ENCODE results near the gene COL19A1.

The COL19A1 gene

GRCh38 chr6:70136996-70137395, 270.6 kb downstream of the COL19A1 start:
- no peaks in the 10 kb centered on the region for H3K79me2 ChIP-seq (ENCODE audit: insufficient read depth, low read length)
- H4K20me1 ChIP-seq (ENCODE audit: low read depth, low read length): no peaks in the 10 kb centered on the region
- no peaks in the 10 kb centered on the region for H3K9me2 ChIP-seq (replicated peaks; ENCODE audit: insufficient read depth, low read length)
- H3K9me3 ChIP-seq (ENCODE audit: insufficient read depth, low read length): no peaks in the 10 kb centered on the region
- H3K27me3 ChIP-seq (ENCODE audit: low read length): no peaks in the 10 kb centered on the region
- H3K27ac ChIP-seq (ENCODE audit: low read depth, low read length): no peak overlapping the region
- no peak overlapping the region for H3K4me3 ChIP-seq (ENCODE audit: insufficient read depth, low read length, poor library complexity, severe bottlenecking)
- TF ChIP-seq CTCF (IDR thresholded peaks at IDR 0.05; ENCODE audit: insufficient read depth, low read length, poor library complexity, severe bottlenecking): no peak
- no peak for TF ChIP-seq EZH2phosphoT487 (conservative IDR thresholded peaks at IDR 0.05; ENCODE audit: low read length)
- H3K9ac ChIP-seq (ENCODE audit: low read length): no peak overlapping the region
- H3K36me3 ChIP-seq (ENCODE audit: low read length): no peaks in the 10 kb centered on the region
- no peak overlapping the region for H2AFZ ChIP-seq (ENCODE audit: low read depth, low read length, severe bottlenecking)
- H3F3A ChIP-seq (ENCODE audit: insufficient read depth): no peaks in the 10 kb centered on the region
- H3K4me2 ChIP-seq (ENCODE audit: low read depth, low read length, poor library complexity, severe bottlenecking): no peak overlapping the region

- Histone ChIP-seq H4K20me1 (ENCODE audit: low read depth, low read length) (no peaks in the 10 kb centered on the region), H3K9me3 (ENCODE audit: insufficient read depth, low read length) (no peaks in the 10 kb centered on the region), H3F3A (ENCODE audit: insufficient read depth) (no peaks in the 10 kb centered on the region), H3K36me3 (ENCODE audit: low read length) (no peaks in the 10 kb centered on the region), H2AFZ (ENCODE audit: low read depth, low read length, severe bottlenecking) (no peak overlapping the region), H3K27ac (ENCODE audit: low read depth, low read length) (no peak overlapping the region), H3K9ac (ENCODE audit: low read length) (no peak overlapping the region), H3K9me2 (replicated peaks; ENCODE audit: insufficient read depth, low read length) (no peaks in the 10 kb centered on the region), H3K79me2 (ENCODE audit: insufficient read depth, low read length) (no peaks in the 10 kb centered on the region), H3K4me2 (ENCODE audit: low read depth, low read length, poor library complexity, severe bottlenecking) (no peak overlapping the region), H3K4me3 (ENCODE audit: insufficient read depth, low read length, poor library complexity, severe bottlenecking) (no peak overlapping the region), H3K27me3 (ENCODE audit: low read length) (no peaks in the 10 kb centered on the region)
- no peak for TF ChIP-seq CTCF (IDR thresholded peaks at IDR 0.05; ENCODE audit: insufficient read depth, low read length, poor library complexity, severe bottlenecking)
- no peak for TF ChIP-seq EZH2phosphoT487 (conservative IDR thresholded peaks at IDR 0.05; ENCODE audit: low read length)
These were observed 274.1 kb downstream of the COL19A1 start for GRCh38 chr6:70140496-70140895.

- Histone ChIP-seq H2AFZ (ENCODE audit: low read depth, low read length, severe bottlenecking) (no peak overlapping the region), H4K20me1 (ENCODE audit: low read depth, low read length) (no peaks in the 10 kb centered on the region), H3K4me2 (ENCODE audit: low read depth, low read length, poor library complexity, severe bottlenecking) (no peak overlapping the region), H3K9me2 (replicated peaks; ENCODE audit: insufficient read depth, low read length) (no peaks in the 10 kb centered on the region), H3K4me3 (ENCODE audit: insufficient read depth, low read length, poor library complexity, severe bottlenecking) (no peak overlapping the region), H3K9me3 (ENCODE audit: insufficient read depth, low read length) (no peaks in the 10 kb centered on the region), H3K27ac (ENCODE audit: low read depth, low read length) (no peak overlapping the region), H3K9ac (ENCODE audit: low read length) (no peak overlapping the region), H3F3A (ENCODE audit: insufficient read depth) (no peaks in the 10 kb centered on the region), H3K27me3 (ENCODE audit: low read length) (no peaks in the 10 kb centered on the region), H3K36me3 (ENCODE audit: low read length) (no peaks in the 10 kb centered on the region), H3K79me2 (ENCODE audit: insufficient read depth, low read length) (no peaks in the 10 kb centered on the region)
- TF ChIP-seq EZH2phosphoT487 (conservative IDR thresholded peaks at IDR 0.05; ENCODE audit: low read length) (no peak), CTCF (IDR thresholded peaks at IDR 0.05; ENCODE audit: insufficient read depth, low read length, poor library complexity, severe bottlenecking) (no peak)
These were observed 275.7 kb downstream of the COL19A1 start for GRCh38 chr6:70142034-70142433.

All from SU-DHL-6 (cell line).